ENCODE data around the gene TMEM202. TPM values are rescaled to one million over a fixed set of nuclear protein-coding genes. Genes with fewer than 3 reads are reported as not detected.
"Not testable (repeated sequence)": the region's sequence is repeated elsewhere in the genome, so short reads cannot be mapped to it uniquely, and the experiment has no call there.

Gene TMEM202
- total and polyA plus RNA-seq, 2 experiments from 2014 or later: not detected

- no peaks in the 10 kb centered on the region for H3K4me1 ChIP-seq (ENCODE audit: low read depth)
- no peak overlapping the region for H3K27ac ChIP-seq
- H3K4me3 ChIP-seq: no peak overlapping the region
- no peaks in the 10 kb centered on the region for H3K27me3 ChIP-seq
- H3K36me3 ChIP-seq: no peaks in the 10 kb centered on the region
- no peak for DNase-seq (ENCODE audit: low read depth in 1 of 2, low spot score in 1 of 2)
- TF ChIP-seq, protein P1, sequence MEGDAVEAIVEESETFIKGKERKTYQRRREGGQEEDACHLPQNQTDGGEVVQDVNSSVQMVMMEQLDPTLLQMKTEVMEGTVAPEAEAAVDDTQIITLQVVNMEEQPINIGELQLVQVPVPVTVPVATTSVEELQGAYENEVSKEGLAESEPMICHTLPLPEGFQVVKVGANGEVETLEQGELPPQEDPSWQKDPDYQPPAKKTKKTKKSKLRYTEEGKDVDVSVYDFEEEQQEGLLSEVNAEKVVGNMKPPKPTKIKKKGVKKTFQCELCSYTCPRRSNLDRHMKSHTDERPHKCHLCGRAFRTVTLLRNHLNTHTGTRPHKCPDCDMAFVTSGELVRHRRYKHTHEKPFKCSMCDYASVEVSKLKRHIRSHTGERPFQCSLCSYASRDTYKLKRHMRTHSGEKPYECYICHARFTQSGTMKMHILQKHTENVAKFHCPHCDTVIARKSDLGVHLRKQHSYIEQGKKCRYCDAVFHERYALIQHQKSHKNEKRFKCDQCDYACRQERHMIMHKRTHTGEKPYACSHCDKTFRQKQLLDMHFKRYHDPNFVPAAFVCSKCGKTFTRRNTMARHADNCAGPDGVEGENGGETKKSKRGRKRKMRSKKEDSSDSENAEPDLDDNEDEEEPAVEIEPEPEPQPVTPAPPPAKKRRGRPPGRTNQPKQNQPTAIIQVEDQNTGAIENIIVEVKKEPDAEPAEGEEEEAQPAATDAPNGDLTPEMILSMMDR (IDR thresholded peaks at IDR 0.05; ENCODE audit: low read depth, low read length): no peak
- no peaks in the 10 kb centered on the region for H3K9me3 ChIP-seq (ENCODE audit: low read depth)
Measured at GRCh38 chr15:72415304-72415703, 17.2 kb downstream of the TMEM202 start.

- not testable (repeated sequence) for H3K27me3 ChIP-seq; H3K27ac ChIP-seq; H3K4me3 ChIP-seq; H3K4me1 ChIP-seq (ENCODE audit: low read depth); H3K36me3 ChIP-seq; DNase-seq (ENCODE audit: low read depth in 1 of 2, low spot score in 1 of 2); H3K9me3 ChIP-seq (ENCODE audit: low read depth)
Measured at GRCh38 chr15:72419768-72420167, 21.7 kb downstream of the TMEM202 start.

DNA sequence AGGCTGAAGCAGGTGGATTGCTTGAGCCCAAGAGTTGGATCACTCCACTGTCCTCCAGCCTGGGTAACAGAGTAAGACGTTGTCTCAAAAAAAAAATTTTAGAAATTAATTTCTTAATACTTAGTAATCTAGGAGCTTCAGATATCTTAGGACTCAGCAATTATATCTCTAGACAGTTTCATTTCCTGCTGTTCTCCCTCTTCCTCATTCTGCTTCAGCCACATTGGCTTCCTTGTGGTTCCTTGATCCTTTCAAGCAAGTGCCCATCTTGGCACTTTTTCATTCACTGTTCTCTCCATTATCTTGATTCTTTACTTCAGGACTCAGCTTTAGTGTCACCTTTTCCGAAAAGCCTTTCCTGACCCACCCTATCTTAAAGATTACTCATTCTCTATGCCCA, 22.5 kb downstream of the TMEM202 start:
- DNase-seq (ENCODE audit: low read depth in 1 of 2, low spot score in 1 of 2): no peak
- H3K27me3 ChIP-seq: no peaks in the 10 kb centered on the region
- H3K9me3 ChIP-seq (ENCODE audit: low read depth): no peaks in the 10 kb centered on the region
- H3K27ac ChIP-seq: no peak overlapping the region
- TF ChIP-seq, protein P1 (IDR thresholded peaks at IDR 0.05; ENCODE audit: low read depth, low read length): no peak
- no peaks in the 10 kb centered on the region for H3K36me3 ChIP-seq
- no peak overlapping the region for H3K4me3 ChIP-seq
- no peaks in the 10 kb centered on the region for H3K4me1 ChIP-seq (ENCODE audit: low read depth)

GRCh38 chr15:72421484-72421883, 23.4 kb downstream of the TMEM202 start:
- Histone ChIP-seq H3K27me3 (no peaks in the 10 kb centered on the region), H3K9me3 (ENCODE audit: low read depth) (no peaks in the 10 kb centered on the region), H3K27ac (no peak overlapping the region), H3K36me3 (no peaks in the 10 kb centered on the region), H3K4me3 (no peak overlapping the region), H3K4me1 (ENCODE audit: low read depth) (no peaks in the 10 kb centered on the region)
- peak in 1 of 2 donors; percentile 2 for DNase-seq (ENCODE audit: low read depth in 1 of 2, low spot score in 1 of 2)
- TF ChIP-seq, protein P1 (IDR thresholded peaks at IDR 0.05; ENCODE audit: low read depth, low read length): no peak

DNA sequence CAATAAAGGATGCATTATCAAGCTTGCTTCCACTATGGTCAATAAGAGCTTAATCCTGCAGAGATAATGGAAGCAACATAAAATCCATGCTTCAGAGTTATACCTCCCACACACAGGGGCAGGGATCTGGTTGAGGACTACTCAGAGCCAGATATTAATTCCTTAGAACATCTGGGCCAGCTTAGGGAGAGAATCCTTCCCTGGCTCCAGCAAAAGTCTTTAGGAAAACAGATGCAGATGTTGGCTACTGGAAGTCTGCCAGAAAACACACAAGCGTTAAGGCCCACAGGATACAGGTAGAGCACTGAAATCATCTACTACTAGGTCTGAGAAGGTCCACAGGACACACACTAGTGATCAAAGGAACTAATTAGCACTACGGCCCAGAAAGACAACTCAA, 25.2 kb downstream of the TMEM202 start:
- Histone ChIP-seq H3K27ac (no peak overlapping the region), H3K36me3 (no peaks in the 10 kb centered on the region), H3K9me3 (ENCODE audit: low read depth) (no peaks in the 10 kb centered on the region), H3K4me1 (ENCODE audit: low read depth) (no peaks in the 10 kb centered on the region), H3K4me3 (no peak overlapping the region), H3K27me3 (no peaks in the 10 kb centered on the region)
- no peak for DNase-seq (ENCODE audit: low read depth in 1 of 2, low spot score in 1 of 2)
- TF ChIP-seq, protein P1 (IDR thresholded peaks at IDR 0.05; ENCODE audit: low read depth, low read length): no peak

DNA sequence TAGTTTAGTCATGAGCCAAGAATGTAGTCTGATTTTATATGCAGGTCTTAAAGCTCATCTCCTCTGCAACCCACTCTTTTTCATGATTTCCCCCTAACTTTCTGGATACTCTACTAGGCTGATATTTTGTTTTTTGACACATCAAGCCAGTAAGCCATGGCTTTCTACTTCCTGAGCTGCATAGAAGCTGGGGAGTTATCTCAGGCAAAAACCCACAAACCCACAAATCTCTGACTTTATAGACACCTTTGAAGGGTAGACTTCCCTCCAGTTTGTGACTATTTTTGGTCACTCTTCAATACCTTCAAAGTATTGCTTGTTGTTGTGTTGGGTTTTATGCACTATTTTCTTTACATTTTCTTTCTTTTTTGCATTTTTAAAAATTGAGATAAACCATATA, 28.6 kb downstream of the TMEM202 start:
- Histone ChIP-seq H3K27me3 (no peaks in the 10 kb centered on the region), H3K27ac (no peak overlapping the region), H3K9me3 (ENCODE audit: low read depth) (no peaks in the 10 kb centered on the region), H3K4me3 (no peak overlapping the region), H3K4me1 (ENCODE audit: low read depth) (no peaks in the 10 kb centered on the region), H3K36me3 (no peaks in the 10 kb centered on the region)
- no peak for DNase-seq (ENCODE audit: low read depth in 1 of 2, low spot score in 1 of 2)
- TF ChIP-seq, protein P1 (IDR thresholded peaks at IDR 0.05; ENCODE audit: low read depth, low read length): no peak

All from cardiac muscle cell (in vitro differentiated cells and primary cell).